ENCODE measurements around the gene ANKMY1.

DNA sequence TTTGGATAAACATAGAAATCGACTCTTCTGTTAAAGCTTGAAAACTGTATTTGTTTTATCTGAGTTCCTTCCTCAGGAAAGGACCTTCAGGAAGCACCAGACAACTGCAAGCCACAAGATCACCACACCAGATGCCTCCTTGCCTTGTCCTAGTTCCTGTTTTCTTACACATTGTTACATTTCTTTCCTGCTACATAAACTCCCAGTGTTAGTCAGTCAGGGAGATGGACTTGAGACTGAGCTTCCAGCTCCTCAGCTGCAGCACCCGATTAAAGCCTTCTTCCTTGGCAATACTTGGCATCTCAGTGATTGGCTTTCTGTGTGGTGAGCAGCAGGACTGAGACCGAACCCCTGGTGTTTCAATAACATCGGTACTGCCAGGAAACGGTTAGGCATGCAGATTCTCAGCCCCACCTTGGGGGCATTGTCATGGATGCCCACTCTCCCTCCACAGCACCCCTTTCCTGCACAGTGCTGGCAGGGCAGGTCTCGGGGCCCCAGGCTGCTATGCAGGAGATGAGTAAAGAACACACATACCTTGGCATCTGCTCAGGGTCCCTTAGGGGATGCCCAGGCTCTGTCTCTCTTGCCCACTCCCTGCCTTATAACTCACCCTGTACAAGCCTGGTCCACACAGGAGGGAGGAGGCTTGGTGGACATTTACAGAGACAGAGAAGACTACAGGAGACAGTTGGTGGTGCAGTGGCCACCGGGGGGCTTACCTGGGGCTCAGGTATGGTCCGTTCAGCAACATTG is 32.6 kb downstream of the ANKMY1 start:
- TF ChIP-seq RBAK (tag by site-specific recombination; IDR thresholded peaks at IDR 0.05), result no peak
- TF ChIP-seq, protein P1, sequence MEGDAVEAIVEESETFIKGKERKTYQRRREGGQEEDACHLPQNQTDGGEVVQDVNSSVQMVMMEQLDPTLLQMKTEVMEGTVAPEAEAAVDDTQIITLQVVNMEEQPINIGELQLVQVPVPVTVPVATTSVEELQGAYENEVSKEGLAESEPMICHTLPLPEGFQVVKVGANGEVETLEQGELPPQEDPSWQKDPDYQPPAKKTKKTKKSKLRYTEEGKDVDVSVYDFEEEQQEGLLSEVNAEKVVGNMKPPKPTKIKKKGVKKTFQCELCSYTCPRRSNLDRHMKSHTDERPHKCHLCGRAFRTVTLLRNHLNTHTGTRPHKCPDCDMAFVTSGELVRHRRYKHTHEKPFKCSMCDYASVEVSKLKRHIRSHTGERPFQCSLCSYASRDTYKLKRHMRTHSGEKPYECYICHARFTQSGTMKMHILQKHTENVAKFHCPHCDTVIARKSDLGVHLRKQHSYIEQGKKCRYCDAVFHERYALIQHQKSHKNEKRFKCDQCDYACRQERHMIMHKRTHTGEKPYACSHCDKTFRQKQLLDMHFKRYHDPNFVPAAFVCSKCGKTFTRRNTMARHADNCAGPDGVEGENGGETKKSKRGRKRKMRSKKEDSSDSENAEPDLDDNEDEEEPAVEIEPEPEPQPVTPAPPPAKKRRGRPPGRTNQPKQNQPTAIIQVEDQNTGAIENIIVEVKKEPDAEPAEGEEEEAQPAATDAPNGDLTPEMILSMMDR (tag by site-specific recombination; IDR thresholded peaks at IDR 0.05), result no peak

All from HEK293 (cell line).